OCI-M2 (cell line): Measurements from ENCODE around the gene ADGRB2.
"Not testable (repeated sequence)": the region's sequence is repeated elsewhere in the genome, so short reads cannot be mapped to it uniquely, and the experiment has no call there.

ENCODE experiments used
- DNase-seq: peaks from one replicate; lab custom pipeline; 2025; ENCODE audit not compliant: unreplicated experiment; lab: John Stamatoyannopoulos, UW

The ADGRB2 gene

DNA sequence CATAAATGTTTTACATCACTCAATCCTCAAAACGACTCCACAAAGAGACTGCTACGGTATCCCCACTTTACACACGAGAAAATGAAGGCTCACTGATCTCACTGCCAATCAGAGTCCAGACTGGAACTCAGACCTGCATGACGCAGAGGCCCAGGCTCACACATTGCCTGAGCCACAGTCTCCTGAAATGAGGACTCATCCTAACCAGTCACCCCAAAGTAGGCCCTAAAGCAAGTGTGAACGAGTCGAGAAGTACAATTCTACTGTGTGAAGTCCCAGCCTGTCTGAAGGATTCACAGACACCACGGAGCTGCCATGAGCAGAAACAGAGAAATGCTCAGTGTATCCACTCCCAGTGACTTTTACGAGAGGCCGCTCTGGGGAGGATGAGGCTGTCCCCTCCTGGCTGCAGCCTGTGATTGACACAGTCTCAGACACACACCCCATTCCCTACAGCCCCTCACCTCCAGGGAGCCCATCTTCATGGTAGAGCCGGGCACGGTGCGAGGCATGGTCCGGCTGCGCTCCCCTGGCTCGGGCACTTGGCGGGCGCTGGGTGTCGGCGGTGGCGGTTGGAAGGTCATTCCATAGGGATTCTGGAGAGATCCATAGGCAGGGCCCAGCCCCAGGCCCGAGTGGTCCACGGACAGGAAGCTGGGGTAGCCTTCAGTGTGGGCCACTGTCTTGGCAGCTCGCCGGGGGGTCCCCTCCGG is 33.6 kb downstream of the ADGRB2 start:
- no peak for DNase-seq

GRCh38 chr1:31727849-31728248 is 36.3 kb downstream of the ADGRB2 start:
- no peak for DNase-seq

DNA sequence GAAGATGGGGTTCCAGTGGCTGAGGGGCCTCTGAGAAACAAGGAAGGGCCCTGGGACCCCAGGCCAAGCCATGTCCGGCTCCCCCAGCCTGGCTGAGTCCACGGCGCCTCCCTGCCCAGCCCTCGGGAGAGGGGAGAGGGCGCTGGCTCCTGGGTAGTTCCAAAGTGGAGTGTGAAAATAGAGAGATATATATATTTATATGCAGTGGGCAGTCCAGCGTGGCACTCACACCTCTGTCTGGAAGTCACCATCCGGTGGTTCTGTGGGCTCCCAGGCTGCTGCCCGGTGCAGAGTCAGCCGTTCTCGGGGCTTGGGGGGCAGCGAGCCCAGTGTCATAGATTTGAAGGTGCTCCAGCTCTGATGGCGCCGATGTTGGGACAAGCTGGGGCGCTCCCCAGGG is 36.9 kb downstream of the ADGRB2 start:
- no peak for DNase-seq

- DNase-seq = no peak
Measured at GRCh38 chr1:31726715-31727114, 37.4 kb downstream of the ADGRB2 start.

- DNase-seq = no peak
Measured at GRCh38 chr1:31725777-31726535, 38.2 kb downstream of the ADGRB2 start.

DNA sequence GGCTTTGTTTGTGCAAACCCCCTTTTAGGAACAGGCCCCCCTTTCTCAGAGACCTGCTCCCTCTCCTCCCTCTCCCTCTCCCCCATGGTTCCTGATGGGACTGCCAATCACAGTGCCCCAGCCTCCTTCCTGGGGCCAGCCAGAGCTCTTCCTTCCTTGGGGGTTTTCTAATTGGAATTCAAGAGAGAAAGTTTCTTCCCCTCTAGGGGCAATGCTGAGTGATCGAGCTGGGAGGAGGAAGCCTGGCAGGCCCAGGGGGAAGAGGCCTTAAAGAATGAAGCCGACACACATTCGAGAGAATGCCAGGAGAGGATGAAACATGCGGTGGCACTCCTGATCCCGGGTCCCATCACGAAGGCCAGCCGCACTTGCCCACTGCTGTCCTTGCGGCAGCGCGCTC is 39.0 kb downstream of the ADGRB2 start:
- DNase-seq = no peak

DNA sequence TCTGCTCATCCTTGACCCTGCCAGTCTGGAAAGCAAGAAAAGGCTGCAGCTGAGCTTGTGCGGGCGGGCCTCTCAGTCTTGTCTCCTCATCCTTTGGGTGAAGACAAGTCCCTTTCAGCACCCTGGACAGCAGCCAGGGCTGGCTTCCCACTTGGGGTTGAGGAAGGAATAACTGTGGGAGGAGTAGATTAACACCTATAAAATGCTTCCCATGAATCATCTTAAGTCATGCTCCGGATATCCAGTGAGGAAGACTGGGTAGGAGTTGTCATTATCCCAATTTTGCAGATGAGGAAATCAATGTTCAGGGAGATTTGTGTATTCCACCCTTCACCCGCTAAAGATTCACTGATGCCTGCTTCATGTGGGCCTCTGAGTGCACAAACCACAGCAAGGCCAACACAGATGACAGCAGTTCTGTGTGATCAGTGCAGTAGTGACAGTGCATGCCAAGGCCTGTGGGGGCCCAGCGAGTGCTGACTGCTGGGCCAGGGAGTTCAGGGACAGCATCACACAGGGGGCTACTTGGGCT is 40.2 kb downstream of the ADGRB2 start:
- DNase-seq = peak; percentile 12

GRCh38 chr1:31718327-31718897 is 45.7 kb downstream of the ADGRB2 start:
- DNase-seq = no peak

DNA sequence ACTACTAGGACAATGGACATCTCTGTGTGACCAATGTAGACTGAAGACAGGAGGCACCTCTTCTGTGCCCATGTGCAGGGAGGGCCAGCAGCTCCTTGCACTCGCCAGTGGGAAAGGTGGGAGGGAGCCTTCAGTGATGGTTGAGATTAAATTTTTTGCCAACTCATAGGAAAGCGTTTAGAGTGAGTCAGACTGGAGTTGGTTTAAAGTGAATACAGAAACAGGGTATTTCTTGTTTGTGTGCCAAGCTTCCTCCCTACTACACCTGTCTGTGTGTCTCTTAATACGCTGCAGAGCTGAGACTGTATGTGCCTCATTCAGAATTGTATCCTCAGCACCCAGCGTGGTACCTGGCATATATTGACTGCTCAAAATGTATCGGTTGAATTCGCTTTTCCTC is 46.8 kb downstream of the ADGRB2 start:
- no peak for DNase-seq

- no peak for DNase-seq
Measured at GRCh38 chr1:31715873-31716220, 48.3 kb downstream of the ADGRB2 start.

- no peak for DNase-seq
Measured at GRCh38 chr1:31715087-31715872, 48.9 kb downstream of the ADGRB2 start.

- DNase-seq = no peak
Measured at GRCh38 chr1:31714442-31715086, 49.6 kb downstream of the ADGRB2 start.

- DNase-seq = no peak
Measured at GRCh38 chr1:31712630-31713029, 51.5 kb downstream of the ADGRB2 start.

DNA sequence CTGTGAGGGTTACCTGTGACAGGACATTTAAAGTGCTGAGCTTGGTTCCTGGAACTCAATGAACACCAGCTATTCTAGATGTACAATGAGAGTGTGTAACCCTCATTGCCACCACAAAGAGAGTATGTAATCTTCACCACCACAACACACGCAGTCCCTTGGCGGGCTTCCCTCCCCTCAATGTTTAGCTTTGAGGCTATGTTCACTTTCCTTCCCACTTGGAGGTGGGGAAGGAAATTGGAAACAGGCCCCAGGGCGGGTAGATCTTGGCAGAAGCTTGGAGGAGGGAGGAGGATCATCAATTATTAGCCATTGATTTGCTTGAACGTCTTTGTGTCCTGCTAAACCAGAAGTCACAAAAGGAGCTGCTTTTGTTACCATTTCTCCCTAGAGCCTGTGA is 52.1 kb downstream of the ADGRB2 start:
- DNase-seq = no peak

- no peak for DNase-seq
Measured at GRCh38 chr1:31708324-31708723, 55.8 kb downstream of the ADGRB2 start.

DNA sequence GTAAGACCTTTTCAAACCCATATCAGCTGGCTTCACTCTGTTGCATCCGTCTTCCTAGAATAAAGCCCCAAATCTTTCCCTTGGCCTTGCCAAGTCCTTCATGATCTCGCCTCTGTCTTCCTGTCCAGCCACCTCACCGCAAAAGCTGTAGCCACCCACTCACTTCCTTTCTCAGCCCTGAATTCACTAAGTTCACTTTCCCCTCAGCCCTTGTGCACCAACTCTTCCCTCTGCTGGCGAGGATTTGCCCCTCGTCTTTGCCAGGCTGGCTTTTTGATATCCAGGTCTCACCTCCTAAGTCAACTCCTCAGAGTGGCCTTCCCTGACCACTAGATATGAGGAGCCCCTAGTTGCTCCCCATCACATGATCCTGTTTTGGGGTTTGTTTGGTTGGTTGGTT is 56.4 kb downstream of the ADGRB2 start:
- DNase-seq = no peak

GRCh38 chr1:31707059-31707600 is 57.0 kb downstream of the ADGRB2 start:
- DNase-seq = not testable (repeated sequence)

DNA sequence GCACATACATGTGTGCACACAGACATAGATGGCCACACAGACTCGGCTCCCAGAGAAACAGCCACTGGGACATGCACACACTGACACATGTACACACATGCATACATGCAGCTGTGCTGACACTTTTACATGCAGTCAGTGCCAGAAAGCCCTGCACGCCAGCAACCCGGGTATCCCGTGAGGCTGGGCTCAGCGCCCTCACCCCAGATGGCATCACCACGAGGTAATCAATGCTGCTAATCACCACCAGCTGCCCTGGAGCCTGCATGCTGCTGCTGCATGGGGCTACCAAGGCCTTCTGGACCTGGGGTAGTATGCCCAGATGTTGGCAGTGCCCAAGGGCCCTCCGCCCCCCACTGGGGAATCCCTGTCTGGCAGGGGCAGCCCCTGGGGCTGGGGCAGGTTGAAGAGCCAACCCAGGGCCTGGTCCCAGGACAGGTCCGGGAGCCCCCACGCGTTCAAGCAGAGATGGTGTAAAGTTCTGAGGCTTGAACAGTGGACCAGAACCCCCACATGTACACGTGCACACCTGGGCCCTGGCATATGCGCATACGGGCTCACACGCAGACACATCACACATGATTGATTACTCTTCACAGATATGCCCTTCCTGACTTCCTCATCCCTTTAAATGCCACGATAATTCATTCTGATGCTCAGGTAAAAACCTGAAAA is 57.6 kb downstream of the ADGRB2 start:
- no peak for DNase-seq

DNA sequence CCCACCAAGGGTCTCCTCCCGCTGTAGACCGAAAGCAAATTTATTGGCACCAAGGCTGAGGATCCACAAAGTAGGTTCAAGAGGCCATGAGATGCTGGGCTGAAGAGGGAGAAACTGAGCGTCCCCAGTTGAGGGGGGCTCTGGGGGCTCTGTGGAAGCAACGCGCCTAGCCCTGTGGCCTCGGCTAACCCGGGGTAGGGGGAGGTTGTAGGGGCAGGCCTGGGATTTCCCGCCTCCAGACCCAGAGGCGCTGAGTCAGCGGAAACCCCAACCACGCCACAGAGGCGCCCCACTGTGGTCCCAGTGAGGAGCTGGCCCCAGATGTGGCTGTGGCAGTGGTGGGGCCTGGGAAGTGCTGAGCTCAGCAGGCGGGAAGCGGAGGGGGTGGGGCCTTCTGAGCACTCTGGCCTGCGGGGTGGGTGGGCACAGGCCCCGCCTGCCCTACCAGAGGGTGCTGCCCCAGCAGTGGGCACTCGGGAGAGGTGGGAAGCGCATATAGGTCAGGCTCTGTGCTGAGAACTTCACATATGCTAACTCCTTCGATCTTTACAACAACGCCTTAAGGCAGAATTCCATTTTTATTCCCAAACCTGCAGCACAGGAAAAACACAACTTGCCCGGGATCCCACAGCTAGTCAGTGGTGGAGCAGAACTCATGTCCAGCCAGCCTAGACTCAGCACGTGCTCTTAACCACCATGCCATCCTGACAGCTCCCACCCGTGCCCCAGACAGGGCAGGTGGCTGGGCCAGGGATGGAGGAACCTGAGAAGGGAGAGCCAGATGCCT is 58.9 kb downstream of the ADGRB2 start:
- DNase-seq = no peak
